Activated T-cell treated with anti-CD3 and anti-CD28 coated beads for 1 hour (primary cell): Measurements from ENCODE around the gene CLIC3.

Experiments
- DNase-seq: peaks from one replicate; pipeline ENCODE4 v3.0.0-alpha.2; 2020; ENCODE audit warnings: low read depth

CLIC3 gene

GRCh38 chr9:136951541-136952320 is 44.6 kb downstream of the CLIC3 start, which contains the start of gene LCN12:
LCN12 (plus strand) TSS chr9:136952273; CDS start chr9:136952328, 55 bp downstream.
- no peak for DNase-seq

- DNase-seq = no peak
Measured at GRCh38 chr9:136950656-136951276, 45.6 kb downstream of the CLIC3 start.

GRCh38 chr9:136949817-136950655 is 46.3 kb downstream of the CLIC3 start:
- peak; percentile 95 for DNase-seq

GRCh38 chr9:136949239-136949816 is 47.0 kb downstream of the CLIC3 start:
- DNase-seq = no peak

- DNase-seq = no peak
Measured at GRCh38 chr9:136947955-136948510, 48.3 kb downstream of the CLIC3 start.

- DNase-seq = no peak
Measured at GRCh38 chr9:136947028-136947891, 49.1 kb downstream of the CLIC3 start.

- no peak for DNase-seq
Measured at GRCh38 chr9:136946228-136947027, 49.9 kb downstream of the CLIC3 start.

GRCh38 chr9:136945333-136946227 is 50.8 kb downstream of the CLIC3 start:
- DNase-seq = no peak
